ENCODE data around the gene SMCO1.
"Not testable (repeated sequence)": the region's sequence is repeated elsewhere in the genome, so short reads cannot be mapped to it uniquely, and the experiment has no call there.

GRCh38 chr3:196462680-196463477 is 52.3 kb downstream of the SMCO1 start:
- not testable (repeated sequence) for TF ChIP-seq EZH2phosphoT487 (IDR thresholded peaks at IDR 0.05; ENCODE audit: low read depth, severe bottlenecking, unreplicated experiment); EZH2 (IDR thresholded peaks at IDR 0.05; ENCODE audit: borderline replicate concordance)
- TF ChIP-seq, protein P1, sequence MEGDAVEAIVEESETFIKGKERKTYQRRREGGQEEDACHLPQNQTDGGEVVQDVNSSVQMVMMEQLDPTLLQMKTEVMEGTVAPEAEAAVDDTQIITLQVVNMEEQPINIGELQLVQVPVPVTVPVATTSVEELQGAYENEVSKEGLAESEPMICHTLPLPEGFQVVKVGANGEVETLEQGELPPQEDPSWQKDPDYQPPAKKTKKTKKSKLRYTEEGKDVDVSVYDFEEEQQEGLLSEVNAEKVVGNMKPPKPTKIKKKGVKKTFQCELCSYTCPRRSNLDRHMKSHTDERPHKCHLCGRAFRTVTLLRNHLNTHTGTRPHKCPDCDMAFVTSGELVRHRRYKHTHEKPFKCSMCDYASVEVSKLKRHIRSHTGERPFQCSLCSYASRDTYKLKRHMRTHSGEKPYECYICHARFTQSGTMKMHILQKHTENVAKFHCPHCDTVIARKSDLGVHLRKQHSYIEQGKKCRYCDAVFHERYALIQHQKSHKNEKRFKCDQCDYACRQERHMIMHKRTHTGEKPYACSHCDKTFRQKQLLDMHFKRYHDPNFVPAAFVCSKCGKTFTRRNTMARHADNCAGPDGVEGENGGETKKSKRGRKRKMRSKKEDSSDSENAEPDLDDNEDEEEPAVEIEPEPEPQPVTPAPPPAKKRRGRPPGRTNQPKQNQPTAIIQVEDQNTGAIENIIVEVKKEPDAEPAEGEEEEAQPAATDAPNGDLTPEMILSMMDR (IDR thresholded peaks at IDR 0.05; ENCODE audit: poor library complexity) = not testable (repeated sequence)

Measured in hepatocyte (in vitro differentiated cells).